ENCODE measurements around the gene UNC93B1. TPM values are rescaled to one million over a fixed set of nuclear protein-coding genes. Genes with fewer than 3 reads are reported as not detected.
"Not testable (repeated sequence)": the region's sequence is repeated elsewhere in the genome, so short reads cannot be mapped to it uniquely, and the experiment has no call there.

UNC93B1 gene
- total RNA-seq, 6 donors from 2014 or later, result 99.3 to 186 (median 124) TPM

- H3K4me1 ChIP-seq, result peaks cover 5 to 27% (median 7%) of the 10 kb centered on the region in 4 donors
- peak; percentile 37 to 85 (median 61) for TF ChIP-seq CTCF (IDR thresholded peaks at IDR 0.05)
- H3K27me3 ChIP-seq; H3K27ac ChIP-seq; ATAC-seq (ENCODE audit: low FRiP score in 2 of 2); DNase-seq; H3K4me3 ChIP-seq; H3K9me3 ChIP-seq: not testable (repeated sequence)
- WGBS, 2 donors, result 36 to 59% methylated on average over 2 to 12 of the region's 12 CpGs
- H3K36me3 ChIP-seq, result peaks cover 0 to 11% (median 0%) of the 10 kb centered on the region in 4 donors
Measured at GRCh38 chr11:67993821-67994220, 10.1 kb downstream of the UNC93B1 start.

GRCh38 chr11:67991347-67992121, 12.4 kb downstream of the UNC93B1 start:
- H3K27ac ChIP-seq, result not testable (repeated sequence)

GRCh38 chr11:67990546-67991346, 13.2 kb downstream of the UNC93B1 start:
- not testable (repeated sequence) for H3K4me3 ChIP-seq; ATAC-seq (ENCODE audit: low FRiP score in 2 of 2); H3K9me3 ChIP-seq; H3K36me3 ChIP-seq; H3K27ac ChIP-seq; H3K27me3 ChIP-seq
- peaks cover 5 to 13% (median 7%) of the 10 kb centered on the region in 4 donors for H3K4me1 ChIP-seq
- peak in 1 of 2 donors; percentile 87 for DNase-seq
- 42% methylated on average over 37 of the region's 58 CpGs; no CpG with 5 or more reads in 1 of the 2 donors for WGBS, 2 donors

More at GRCh38 chr11:67991347-67992121, 12.4 kb downstream of the UNC93B1 start:
- ATAC-seq (ENCODE audit: low FRiP score in 2 of 2); H3K9me3 ChIP-seq; H3K27me3 ChIP-seq; H3K4me3 ChIP-seq: not testable (repeated sequence)
- H3K4me1 ChIP-seq, result peaks cover 5 to 17% (median 7%) of the 10 kb centered on the region in 4 donors
- WGBS, 2 donors, result 48 to 50% methylated on average over 13 to 52 of the region's 70 CpGs
- H3K36me3 ChIP-seq, result peaks cover 0 to 11% (median 0%) of the 10 kb centered on the region in 4 donors
- DNase-seq, result peak in 1 of 2 donors; percentile 84

- ATAC-seq (ENCODE audit: low FRiP score in 2 of 2); H3K4me1 ChIP-seq; H3K27ac ChIP-seq; H3K27me3 ChIP-seq; H3K4me3 ChIP-seq; DNase-seq; H3K36me3 ChIP-seq; H3K9me3 ChIP-seq: not testable (repeated sequence)
- WGBS, 2 donors, result 81 to 90% methylated on average over 6 of the region's 6 CpGs
Measured at GRCh38 chr11:67985302-67985701, 18.6 kb downstream of the UNC93B1 start.

- ATAC-seq (ENCODE audit: low FRiP score in 2 of 2) (no peak), DNase-seq (peak in 1 of 2 donors; percentile 68)
- no peaks in the 10 kb centered on the region for H3K9me3 ChIP-seq
- 40 to 87% methylated on average over 1 to 29 of the region's 29 CpGs for whole genome bisulfite sequencing, 2 donors
- no peaks in the 10 kb centered on the region for H3K27me3 ChIP-seq
- no peak for TF ChIP-seq POLR2AphosphoS5 (IDR thresholded peaks at IDR 0.05)
- TF ChIP-seq POLR2A (IDR thresholded peaks at IDR 0.05), result no peak
- TF ChIP-seq EP300 (IDR thresholded peaks at IDR 0.05), result no peak
- TF ChIP-seq CTCF (IDR thresholded peaks at IDR 0.05), result no peak
- H3K27ac ChIP-seq, result no peak overlapping the region
- H3K4me3 ChIP-seq, result no peak overlapping the region
- H3K4me1 ChIP-seq, result no peaks in the 10 kb centered on the region
- H3K36me3 ChIP-seq, result no peaks in the 10 kb centered on the region
Measured at GRCh38 chr11:67983951-67984350, 19.9 kb downstream of the UNC93B1 start.

- H3K9me3 ChIP-seq; H3K27me3 ChIP-seq; H3K4me1 ChIP-seq; DNase-seq; H3K36me3 ChIP-seq; H3K27ac ChIP-seq; ATAC-seq (ENCODE audit: low FRiP score in 2 of 2); H3K4me3 ChIP-seq: not testable (repeated sequence)
- 64 to 74% methylated on average over 17 of the region's 17 CpGs for WGBS, 2 donors
Measured at GRCh38 chr11:67982255-67982857, 21.5 kb downstream of the UNC93B1 start.

- H3K27ac ChIP-seq; H3K4me1 ChIP-seq; DNase-seq; H3K27me3 ChIP-seq; H3K9me3 ChIP-seq; ATAC-seq (ENCODE audit: low FRiP score in 2 of 2); H3K36me3 ChIP-seq; H3K4me3 ChIP-seq: not testable (repeated sequence)
- WGBS, 2 donors, result 82 to 93% methylated on average over 10 of the region's 10 CpGs
Measured at GRCh38 chr11:67981226-67981625, 22.7 kb downstream of the UNC93B1 start.

GRCh38 chr11:67978766-67979418, 25.0 kb downstream of the UNC93B1 start:
- H3K4me3 ChIP-seq; H3K4me1 ChIP-seq; H3K36me3 ChIP-seq; H3K9me3 ChIP-seq; H3K27me3 ChIP-seq; ATAC-seq (ENCODE audit: low FRiP score in 2 of 2): not testable (repeated sequence)
- WGBS, 2 donors, result 52 to 59% methylated on average over 17 of the region's 17 CpGs
- peak in 1 of 2 donors; percentile 74 for DNase-seq
- H3K27ac ChIP-seq, result peak overlapping the region in 1 of 4 donors; percentile 33

- DNase-seq; H3K9me3 ChIP-seq; H3K36me3 ChIP-seq; H3K27me3 ChIP-seq; ATAC-seq (ENCODE audit: low FRiP score in 2 of 2); H3K27ac ChIP-seq; H3K4me3 ChIP-seq; H3K4me1 ChIP-seq: not testable (repeated sequence)
- WGBS, 2 donors, result 85 to 89% methylated on average over 12 of the region's 12 CpGs
Measured at GRCh38 chr11:67974746-67975145, 29.2 kb downstream of the UNC93B1 start.

Measured in upper lobe of left lung (tissue), 6 donors.